IMR-90 (cell line): ENCODE results near the gene COQ8A. TPM values are rescaled to one million over a fixed set of nuclear protein-coding genes. Genes with fewer than 3 reads are reported as not detected.

Source experiments
- ATAC-seq: fragments of 200-7000 bp; cut with Tn5 transposase; 2 replicates; pipeline ENCODE4 v1.9.1; 2020; ENCODE audit warnings: low read depth, mild to moderate bottlenecking, moderate library complexity
- BruUV-seq: library from RNA; stranded (reverse); fragments of 400-500 nt; replicated peaks from 2 replicates; lab custom pipeline; 2021; lab: Mats Ljungman, UMichigan
- CTCF ChIA-PET: fragments of 300-600 bp; formaldehyde crosslinking; extraction: SDS; loops from one replicate; lab custom pipeline; 2021; ENCODE audit warnings: antibody characterized with exemption; lab: Yijun Ruan, JAX
- POLR2A ChIA-PET: fragments of 300-600 bp; sonication (Branson Sonifier 250); formaldehyde crosslinking; loops from one replicate; lab custom pipeline; 2022; ENCODE audit warnings: antibody characterized with exemption; ENCODE audit not compliant: unreplicated experiment; lab: Charles Lee
- DNase-seq: peaks from one replicate; pipeline ENCODE4 v3.0.0; 2013
- H2AFZ ChIP-seq: replicated peaks from 2 replicates; pipeline ENCODE3; 2013; ENCODE audit warnings: low read length, mild to moderate bottlenecking; ENCODE audit not compliant: poor library complexity
- H2AK5ac ChIP-seq: 2 replicates; pipeline ENCODE4 v1.6.1; 2013; ENCODE audit warnings: low read depth, low read length, inconsistent platforms
- H2AK9ac ChIP-seq: replicated peaks from 2 replicates; pipeline ENCODE3; 2013; ENCODE audit warnings: mild to moderate bottlenecking, low read depth, low read length, moderate library complexity; ENCODE audit not compliant: poor library complexity
- H2BK120ac ChIP-seq: 2 replicates; pipeline ENCODE4 v1.6.1; 2013; ENCODE audit warnings: low read depth, low read length, inconsistent platforms
- H2BK15ac ChIP-seq: 3 replicates; pipeline ENCODE4 v1.6.1; 2013; ENCODE audit warnings: low read depth, low read length, inconsistent platforms
- H2BK20ac ChIP-seq: 2 replicates; pipeline ENCODE4 v1.6.1; 2013; ENCODE audit warnings: low read depth, mild to moderate bottlenecking, inconsistent platforms, low read length, moderate library complexity
- H2BK5ac ChIP-seq: 2 replicates; pipeline ENCODE4 v1.6.1; 2013; ENCODE audit warnings: mild to moderate bottlenecking, low read depth, low read length, inconsistent platforms; ENCODE audit not compliant: poor library complexity, severe bottlenecking
- H3K14ac ChIP-seq: replicated peaks from 2 replicates; pipeline ENCODE4 v1.6.1; 2013; ENCODE audit warnings: low read depth, low read length, inconsistent platforms
- H3K18ac ChIP-seq: 2 replicates; pipeline ENCODE4 v1.6.1; 2013; ENCODE audit warnings: low read depth, low read length, control low read depth
- H3K23ac ChIP-seq: 2 replicates; pipeline ENCODE4 v1.6.1; 2013; ENCODE audit warnings: low read depth, low read length, inconsistent platforms
- H3K27ac ChIP-seq: 2 replicates; pipeline ENCODE4 v1.5.1; 2013; ENCODE audit warnings: mild to moderate bottlenecking, control low read depth, low read length; ENCODE audit not compliant: insufficient read depth
- H3K27me3 ChIP-seq: 2 replicates; pipeline ENCODE4 v1.6.1; 2013; ENCODE audit warnings: low read length; ENCODE audit not compliant: control insufficient read depth, insufficient read depth
- H3K36me3 ChIP-seq: 2 replicates; pipeline ENCODE4 v1.6.1; 2013; ENCODE audit warnings: low read length, mixed read lengths; ENCODE audit not compliant: control insufficient read depth, insufficient read depth
- H3K4ac ChIP-seq: 2 replicates; pipeline ENCODE4 v1.6.1; 2013; ENCODE audit warnings: low read depth, low read length, inconsistent platforms
- H3K4me1 ChIP-seq: 2 replicates; pipeline ENCODE4 v1.6.1; 2013; ENCODE audit warnings: low read length, mixed read lengths; ENCODE audit not compliant: control insufficient read depth, insufficient read depth
- H3K4me2 ChIP-seq: 2 replicates; pipeline ENCODE4 v1.6.1; 2013; ENCODE audit warnings: low read depth, mild to moderate bottlenecking, control low read depth, low read length, moderate library complexity
- H3K4me3 ChIP-seq: 2 replicates; pipeline ENCODE4 v1.5.1; 2013; ENCODE audit warnings: low read depth, mild to moderate bottlenecking, control low read depth, low read length, moderate library complexity; ENCODE audit not compliant: insufficient read depth
- H3K56ac ChIP-seq: 2 replicates; pipeline ENCODE4 v1.6.1; 2013; ENCODE audit warnings: low read length, inconsistent platforms; ENCODE audit not compliant: insufficient read depth; ENCODE audit errors: extremely low read depth
- H3K79me1 ChIP-seq, 2 experiments: 2 replicates each; pipeline ENCODE4 v1.6.1; 2013; ENCODE audit warnings: low read length in 2 of 2, inconsistent platforms in 1 of 2, low read depth in 1 of 2
- H3K9ac ChIP-seq: 2 replicates; pipeline ENCODE4 v1.6.1; 2013; ENCODE audit warnings: low read depth, low read length, control low read depth
- H3K9me1 ChIP-seq: 2 replicates; pipeline ENCODE4 v1.6.1; 2013; ENCODE audit warnings: low read length, inconsistent platforms; ENCODE audit not compliant: insufficient read depth
- H3K9me3 ChIP-seq: 2 replicates; pipeline ENCODE4 v1.6.1; 2013; ENCODE audit warnings: low read length; ENCODE audit not compliant: control insufficient read depth, insufficient read depth
- H4K20me1 ChIP-seq: 2 replicates; pipeline ENCODE4 v1.6.1; 2013; ENCODE audit warnings: low read length, inconsistent platforms; ENCODE audit not compliant: insufficient read depth
- H4K5ac ChIP-seq: 2 replicates; pipeline ENCODE4 v1.6.1; 2013; ENCODE audit warnings: mild to moderate bottlenecking, low read depth, low read length, control low read depth
- H4K8ac ChIP-seq, 2 experiments: 2 replicates each; pipeline ENCODE4 v1.6.1; 2013; ENCODE audit warnings: low read depth in 2 of 2, low read length in 2 of 2, control low read depth in 1 of 2, inconsistent platforms in 1 of 2
- H4K91ac ChIP-seq: 2 replicates; pipeline ENCODE4 v1.6.1; 2013; ENCODE audit warnings: low read depth, low read length, inconsistent platforms; ENCODE audit not compliant: insufficient read depth
- CTCF ChIP-seq: conservative IDR thresholded peaks from 2 replicates; pipeline ENCODE4 v1.5.1; 2012; ENCODE audit warnings: mild to moderate bottlenecking, low read depth, low read length, improper control_type of control experiment
- FOS ChIP-seq: fragments of 150-350 bp; IDR thresholded peaks from 2 replicates; pipeline ENCODE4 v1.6.1; 2016; ENCODE audit warnings: low read depth, low read length
- MXI1 ChIP-seq: IDR thresholded peaks from 2 replicates; pipeline ENCODE4 v1.6.1; 2012; ENCODE audit warnings: low read depth, mild to moderate bottlenecking, low read length, moderate library complexity, borderline replicate concordance
- NFE2L2 ChIP-seq: fragments of 150-350 bp; IDR thresholded peaks from 2 replicates; pipeline ENCODE4 v1.6.1; 2016; ENCODE audit warnings: low read depth, mild to moderate bottlenecking, low read length
- RAD21 ChIP-seq: IDR thresholded peaks from 2 replicates; pipeline ENCODE4 v1.6.1; 2012; ENCODE audit warnings: low read length, improper control_type of control experiment
- USF2 ChIP-seq: fragments of 150-350 bp; IDR thresholded peaks from 2 replicates; pipeline ENCODE4 v1.6.1; 2017; ENCODE audit warnings: mild to moderate bottlenecking, antibody characterized with exemption, low read length, low read depth
- WGBS, 2 experiments: methylation state at CpG; one replicate each; pipeline versions ENCODE4 v1.1.5 to v1.1.7; 2013; ENCODE audit warnings: missing lambda C conversion rate in 2 of 2; ENCODE audit not compliant: insufficient read length in 1 of 2; ENCODE audit errors: extremely low coverage in 2 of 2; 5-methylcytosine and 5-hydroxymethylcytosine counted together
- dilution Hi-C: fragments of 300-500 bp; cut with HindIII; formaldehyde crosslinking; loops from one replicate; pipeline ENCODE4 v1.14.3; 2018; ENCODE audit warnings: low sequenced_read_pairs; ENCODE audit not compliant: unreplicated experiment
- in situ Hi-C: fragments of 300-500 bp; cut with MboI; formaldehyde crosslinking; loops from 3 replicates; pipeline ENCODE4 v1.14.3; 2019; ENCODE audit warnings: low sequenced_read_pairs, inconsistent platforms, mixed read lengths
- intact Hi-C: fragments of 100-400 bp; cut with micrococcal nuclease; formaldehyde crosslinking; loops from 2 replicates; pipeline ENCODE4 v1.10.0; 2022
- polyA plus RNA-seq, 3 experiments: library from polyadenylated mRNA; depleted of rRNA; stranded (reverse); fragments of >200 nt; gene quantifications; 2 replicates each; pipeline ENCODE4 v1.2.3, GENCODE V29; 2012; ENCODE audit warnings: low replicate concordance in 1 of 3
- total RNA-seq: library from RNA; depleted of rRNA; stranded (reverse); fragments of >200 nt; gene quantifications from 2 replicates; pipeline ENCODE4 v1.2.3, GENCODE V29; 2012

COQ8A gene
- total and polyA plus RNA-seq, 2 of the 4 experiments (the other 2 are of a cell fraction), result 3.8 to 6.1 TPM

- Histone ChIP-seq H3K18ac (no peak overlapping the region), H2AK5ac (no peak overlapping the region), H3K9me3 (no peaks in the 10 kb centered on the region), H4K20me1 (no peaks in the 10 kb centered on the region), H3K9me1 (peaks cover 12% of the 10 kb centered on the region; the same call in 1 of the 2 replicates), H3K4me3 (no peak overlapping the region), H3K79me1 (no peaks in the 10 kb centered on the region), H4K91ac (no peak overlapping the region), H2AFZ (peak overlapping the region; percentile 69), H3K27ac (no peak overlapping the region), H3K4ac (peak overlapping the region; percentile 41), H3K56ac (no peak overlapping the region), H4K8ac (peak overlapping the region in 1 of 2 experiments; percentile 35; a peak in 1 of 4 replicates), H2BK15ac (no peak overlapping the region), H2BK120ac (no peak overlapping the region), H3K23ac (no peak overlapping the region), H2BK5ac (no peak overlapping the region), H3K36me3 (peaks cover 2% of the 10 kb centered on the region; the same call in 1 of the 2 replicates), H2BK20ac (no peak overlapping the region), H3K9ac (no peak overlapping the region), H3K4me1 (peaks cover 4% of the 10 kb centered on the region; the same call in 1 of the 2 replicates), H3K27me3 (no peaks in the 10 kb centered on the region), H3K14ac (peak overlapping the region; percentile 38), H4K5ac (no peak overlapping the region), H2AK9ac (peak overlapping the region; percentile 85), H3K4me2 (no peak overlapping the region)
- intact Hi-C loops, result loop anchor here (10.0 kb wide), 1 partner anchor 61 kb away; no protein-coding TSS in a partner anchor
- DNase-seq (peak; percentile 73), ATAC-seq (peak; percentile 88)
- TF ChIP-seq CTCF, result no peak
- TF ChIP-seq FOS, result no peak
- TF ChIP-seq USF2, result no peak
- TF ChIP-seq MXI1, result no peak
- no peak for TF ChIP-seq NFE2L2
- TF ChIP-seq RAD21, result no peak
- dilution Hi-C loops, result no loop called here
- WGBS, 2 experiments, result 45% methylated on average over 11 of the region's 12 CpGs; no CpG with 5 or more reads in 1 of the 2 experiments
- in situ Hi-C loops, result no loop called here
- CTCF ChIA-PET, result interaction anchor here (0.7 kb wide), 1 partner anchor 8 kb away, joined by 4 read pairs; no protein-coding TSS in a partner anchor
- no TSS peak for BruUV-seq
- POLR2A ChIA-PET, result no interaction called here
These were observed 36.0 kb upstream of the COQ8A start for GRCh38 chr1:226903819-226904716.
